ENCODE results near the gene MAGI2.

The MAGI2 gene

DNA sequence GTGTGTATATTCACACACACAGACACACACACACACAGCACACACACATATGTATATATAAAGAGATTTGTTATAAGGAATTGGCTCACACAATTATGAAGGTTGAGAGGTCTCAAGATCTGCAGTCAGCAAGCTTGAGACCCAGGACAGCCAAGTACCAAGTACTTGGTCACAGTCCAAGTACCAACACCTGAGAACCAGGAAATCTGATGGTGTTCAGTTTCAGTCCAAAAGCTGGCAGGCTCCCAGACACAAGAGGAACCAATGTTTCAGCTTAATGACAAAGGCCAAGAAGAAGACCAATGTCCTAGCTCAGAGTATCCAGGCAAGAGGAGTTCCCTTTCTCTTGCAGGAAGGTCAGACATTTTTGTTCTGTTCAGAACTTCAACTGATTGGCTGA, 780.2 kb downstream of the MAGI2 start:
- peaks cover 8% of the 10 kb centered on the region; the same call in 1 of the 2 replicates for H3K4me1 ChIP-seq (ENCODE audit: control insufficient read depth, insufficient read depth, low read length)
- no peaks in the 10 kb centered on the region for H3K36me3 ChIP-seq (ENCODE audit: control insufficient read depth, insufficient read depth, low read length)
- H3K9me3 ChIP-seq (ENCODE audit: control insufficient read depth, insufficient read depth, low read depth, low read length) = no peaks in the 10 kb centered on the region
- no peak overlapping the region for H3K4me3 ChIP-seq (ENCODE audit: low read depth, low read length)
- no peaks in the 10 kb centered on the region for H3K27me3 ChIP-seq (ENCODE audit: control insufficient read depth, insufficient read depth, low read length)
- no peak overlapping the region for H3K9ac ChIP-seq (ENCODE audit: low read length)
- H3K27ac ChIP-seq (ENCODE audit: low read depth, low read length) = no peak overlapping the region

DNA sequence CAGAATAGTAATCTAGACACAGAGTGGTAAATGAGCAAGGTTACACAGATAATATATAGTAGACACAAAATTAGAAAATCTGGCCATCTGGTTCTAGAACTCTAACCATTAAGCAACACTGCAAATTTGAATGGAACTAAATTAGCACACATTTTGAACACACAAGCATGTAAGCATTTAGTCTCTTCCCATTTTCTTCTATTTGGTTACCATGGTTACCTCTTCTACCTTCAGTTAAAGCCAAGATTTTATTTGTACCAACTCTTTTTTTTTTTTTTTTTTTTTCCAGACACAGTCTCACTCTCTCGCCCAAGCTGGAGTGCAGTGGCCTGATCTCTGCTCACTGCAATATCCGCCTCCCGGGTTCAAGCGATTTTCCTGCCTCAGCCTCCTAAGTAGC, 790.5 kb downstream of the MAGI2 start:
- no peak overlapping the region for H3K4me3 ChIP-seq (ENCODE audit: low read depth, low read length)
- no peaks in the 10 kb centered on the region for H3K4me1 ChIP-seq (ENCODE audit: control insufficient read depth, insufficient read depth, low read length)
- H3K27ac ChIP-seq (ENCODE audit: low read depth, low read length) = no peak overlapping the region
- no peak overlapping the region for H3K9ac ChIP-seq (ENCODE audit: low read length)
- H3K36me3 ChIP-seq (ENCODE audit: control insufficient read depth, insufficient read depth, low read length) = no peaks in the 10 kb centered on the region
- H3K27me3 ChIP-seq (ENCODE audit: control insufficient read depth, insufficient read depth, low read length) = no peaks in the 10 kb centered on the region
- no peaks in the 10 kb centered on the region for H3K9me3 ChIP-seq (ENCODE audit: control insufficient read depth, insufficient read depth, low read depth, low read length)

DNA sequence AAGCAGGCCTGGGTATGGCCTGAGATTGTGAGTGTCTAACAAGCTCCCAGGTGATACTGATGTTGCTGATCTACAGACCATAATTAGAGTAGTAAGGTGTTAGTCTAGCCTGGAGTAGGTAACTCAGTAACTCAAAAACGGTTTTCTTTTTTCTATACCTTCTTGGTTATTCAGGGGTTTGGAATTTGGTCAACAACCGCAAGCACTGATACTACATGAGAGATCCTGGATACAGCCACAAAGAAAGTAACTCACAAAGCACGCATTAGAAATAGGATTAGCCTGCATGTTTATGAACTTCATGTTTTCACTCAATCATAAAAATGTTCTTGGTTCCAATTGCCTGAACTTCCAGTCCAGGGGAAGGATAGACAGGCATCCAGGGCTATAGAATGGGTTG, 803.5 kb downstream of the MAGI2 start:
- no peak overlapping the region for H3K4me3 ChIP-seq (ENCODE audit: low read depth, low read length)
- no peaks in the 10 kb centered on the region for H3K27me3 ChIP-seq (ENCODE audit: control insufficient read depth, insufficient read depth, low read length)
- no peak overlapping the region for H3K27ac ChIP-seq (ENCODE audit: low read depth, low read length)
- H3K4me1 ChIP-seq (ENCODE audit: control insufficient read depth, insufficient read depth, low read length) = peaks cover 3% of the 10 kb centered on the region; the same call in 1 of the 2 replicates
- H3K9me3 ChIP-seq (ENCODE audit: control insufficient read depth, insufficient read depth, low read depth, low read length) = no peaks in the 10 kb centered on the region
- no peaks in the 10 kb centered on the region for H3K36me3 ChIP-seq (ENCODE audit: control insufficient read depth, insufficient read depth, low read length)
- H3K9ac ChIP-seq (ENCODE audit: low read length) = no peak overlapping the region

DNA sequence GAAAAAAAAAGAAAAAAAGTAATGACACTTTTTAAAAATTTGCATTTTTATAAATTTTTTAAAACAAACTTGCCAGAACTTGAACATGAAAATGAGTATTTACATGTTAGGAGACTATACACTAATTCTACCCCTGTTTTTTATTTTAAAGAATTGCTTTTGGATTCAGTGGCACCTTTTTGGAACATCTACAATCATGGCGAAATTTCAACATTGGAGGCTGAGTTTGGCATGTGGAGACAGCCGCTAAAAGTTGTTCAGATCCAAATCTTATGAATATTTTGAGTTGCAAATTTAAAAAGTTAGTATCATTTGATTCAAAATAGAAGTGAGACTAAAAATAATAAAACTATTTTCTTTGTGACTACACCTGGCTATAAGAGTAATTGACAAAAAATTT, 804.2 kb downstream of the MAGI2 start:
- H3K4me1 ChIP-seq (ENCODE audit: control insufficient read depth, insufficient read depth, low read length) = peaks cover 3% of the 10 kb centered on the region; the same call in 1 of the 2 replicates
- H3K9ac ChIP-seq (ENCODE audit: low read length) = no peak overlapping the region
- no peaks in the 10 kb centered on the region for H3K27me3 ChIP-seq (ENCODE audit: control insufficient read depth, insufficient read depth, low read length)
- H3K36me3 ChIP-seq (ENCODE audit: control insufficient read depth, insufficient read depth, low read length) = no peaks in the 10 kb centered on the region
- H3K27ac ChIP-seq (ENCODE audit: low read depth, low read length) = no peak overlapping the region
- no peaks in the 10 kb centered on the region for H3K9me3 ChIP-seq (ENCODE audit: control insufficient read depth, insufficient read depth, low read depth, low read length)
- H3K4me3 ChIP-seq (ENCODE audit: low read depth, low read length) = no peak overlapping the region

DNA sequence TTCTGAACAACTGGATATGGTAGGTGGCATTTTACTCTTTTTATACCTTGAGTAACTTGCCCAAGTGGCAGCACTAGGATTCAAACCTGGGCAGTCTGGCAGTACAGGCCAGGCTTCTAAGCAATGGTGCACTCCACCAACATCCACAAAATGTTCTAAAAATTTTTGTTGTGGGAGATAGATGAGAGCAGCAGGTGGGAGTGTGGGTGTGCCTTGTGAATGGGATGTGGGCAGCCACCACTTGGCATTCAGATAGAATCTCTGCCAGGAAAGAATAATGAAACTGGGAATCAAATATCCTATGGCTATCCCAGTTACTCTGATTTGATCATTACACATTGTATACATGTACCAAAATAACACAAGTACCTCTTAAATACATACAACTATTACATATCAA, 810.7 kb downstream of the MAGI2 start:
- Histone ChIP-seq H3K4me3 (ENCODE audit: low read depth, low read length) (no peak overlapping the region), H3K9ac (ENCODE audit: low read length) (no peak overlapping the region), H3K4me1 (ENCODE audit: control insufficient read depth, insufficient read depth, low read length) (no peaks in the 10 kb centered on the region), H3K27me3 (ENCODE audit: control insufficient read depth, insufficient read depth, low read length) (no peaks in the 10 kb centered on the region), H3K27ac (ENCODE audit: low read depth, low read length) (no peak overlapping the region), H3K9me3 (ENCODE audit: control insufficient read depth, insufficient read depth, low read depth, low read length) (no peaks in the 10 kb centered on the region), H3K36me3 (ENCODE audit: control insufficient read depth, insufficient read depth, low read length) (no peaks in the 10 kb centered on the region)

DNA sequence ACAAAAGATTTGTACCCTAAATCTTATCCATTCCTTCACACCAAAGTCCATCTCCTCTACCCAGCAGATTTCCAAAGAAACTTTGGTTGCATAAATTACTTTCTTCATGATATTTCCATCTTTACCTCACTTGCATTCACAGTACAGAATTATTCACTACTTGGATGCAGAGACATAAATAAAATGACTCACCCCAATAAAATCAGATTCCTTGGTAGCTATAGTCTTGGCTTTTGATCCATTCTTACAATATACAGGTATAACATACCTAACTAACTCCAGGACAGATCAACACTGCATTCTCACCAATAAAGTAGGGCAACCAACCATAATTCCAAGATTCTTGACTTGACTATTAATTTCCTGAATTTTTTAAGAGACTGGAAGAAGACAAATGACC, 815.1 kb downstream of the MAGI2 start:
- no peaks in the 10 kb centered on the region for H3K36me3 ChIP-seq (ENCODE audit: control insufficient read depth, insufficient read depth, low read length)
- H3K9ac ChIP-seq (ENCODE audit: low read length) = no peak overlapping the region
- H3K4me1 ChIP-seq (ENCODE audit: control insufficient read depth, insufficient read depth, low read length) = peaks cover 16% of the 10 kb centered on the region
- no peak overlapping the region for H3K4me3 ChIP-seq (ENCODE audit: low read depth, low read length)
- H3K27ac ChIP-seq (ENCODE audit: low read depth, low read length) = no peak overlapping the region
- H3K27me3 ChIP-seq (ENCODE audit: control insufficient read depth, insufficient read depth, low read length) = no peaks in the 10 kb centered on the region
- H3K9me3 ChIP-seq (ENCODE audit: control insufficient read depth, insufficient read depth, low read depth, low read length) = no peaks in the 10 kb centered on the region

DNA sequence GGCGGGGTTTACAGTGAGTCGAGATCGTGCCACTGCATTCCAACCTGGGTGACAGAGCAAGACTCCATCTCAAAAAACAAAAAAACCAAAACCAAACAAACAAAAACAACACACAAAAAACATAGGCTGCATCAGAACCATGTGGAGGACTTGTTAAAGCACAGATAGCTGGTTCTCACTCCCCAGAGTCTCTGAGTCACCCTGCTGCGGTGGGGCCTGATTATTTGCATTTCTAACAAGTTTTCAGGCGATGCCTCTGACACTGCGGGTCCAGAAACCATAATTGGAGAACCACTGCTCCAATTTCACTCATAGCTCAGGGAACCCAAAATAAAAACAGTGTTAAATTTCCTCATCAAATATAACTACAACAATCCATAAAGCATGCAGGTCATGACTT, 816.7 kb downstream of the MAGI2 start:
- H3K9ac ChIP-seq (ENCODE audit: low read length) = no peak overlapping the region
- no peak overlapping the region for H3K27ac ChIP-seq (ENCODE audit: low read depth, low read length)
- no peaks in the 10 kb centered on the region for H3K36me3 ChIP-seq (ENCODE audit: control insufficient read depth, insufficient read depth, low read length)
- no peak overlapping the region for H3K4me3 ChIP-seq (ENCODE audit: low read depth, low read length)
- no peaks in the 10 kb centered on the region for H3K9me3 ChIP-seq (ENCODE audit: control insufficient read depth, insufficient read depth, low read depth, low read length)
- no peaks in the 10 kb centered on the region for H3K27me3 ChIP-seq (ENCODE audit: control insufficient read depth, insufficient read depth, low read length)
- H3K4me1 ChIP-seq (ENCODE audit: control insufficient read depth, insufficient read depth, low read length) = peaks cover 16% of the 10 kb centered on the region

DNA sequence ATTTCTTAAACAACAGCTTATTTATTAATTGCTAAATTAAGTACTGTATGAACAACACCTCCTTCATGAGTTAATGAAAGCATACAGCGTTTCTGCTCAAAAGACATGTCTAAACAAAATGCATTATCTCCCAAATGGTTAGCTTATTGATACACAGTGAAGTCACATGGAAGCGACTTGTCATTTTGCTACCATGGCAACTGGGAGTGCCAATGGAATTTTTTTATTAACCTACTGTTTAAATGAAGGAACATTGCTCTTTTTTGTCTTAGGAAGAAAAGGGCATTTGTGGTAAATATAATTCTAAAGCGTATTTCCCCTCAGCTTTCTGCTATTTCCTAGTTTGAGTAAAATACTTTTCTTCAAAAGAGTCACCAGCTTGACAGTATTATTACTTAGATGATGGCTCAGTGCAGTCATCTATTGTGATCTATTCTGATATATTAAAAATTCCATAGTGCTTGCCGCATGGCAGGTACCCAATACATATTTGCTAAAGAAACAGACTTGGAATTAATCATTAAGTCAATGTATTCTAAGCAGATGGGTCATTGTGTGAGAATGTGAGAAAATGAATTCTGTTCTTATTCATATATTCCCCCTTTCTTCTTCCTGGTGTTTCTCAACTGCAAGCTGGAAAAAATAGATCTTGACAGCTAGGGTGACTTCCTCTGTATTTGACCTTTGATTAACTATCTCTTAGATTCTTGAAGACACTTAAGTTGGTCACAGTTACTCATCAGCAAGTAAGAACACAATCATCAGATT, 818.3 kb downstream of the MAGI2 start:
- no peak overlapping the region for H3K9ac ChIP-seq (ENCODE audit: low read length)
- H3K4me3 ChIP-seq (ENCODE audit: low read depth, low read length) = no peak overlapping the region
- no peak overlapping the region for H3K27ac ChIP-seq (ENCODE audit: low read depth, low read length)
- H3K36me3 ChIP-seq (ENCODE audit: control insufficient read depth, insufficient read depth, low read length) = no peaks in the 10 kb centered on the region
- H3K27me3 ChIP-seq (ENCODE audit: control insufficient read depth, insufficient read depth, low read length) = no peaks in the 10 kb centered on the region
- H3K4me1 ChIP-seq (ENCODE audit: control insufficient read depth, insufficient read depth, low read length) = peaks cover 16% of the 10 kb centered on the region
- no peaks in the 10 kb centered on the region for H3K9me3 ChIP-seq (ENCODE audit: control insufficient read depth, insufficient read depth, low read depth, low read length)

DNA sequence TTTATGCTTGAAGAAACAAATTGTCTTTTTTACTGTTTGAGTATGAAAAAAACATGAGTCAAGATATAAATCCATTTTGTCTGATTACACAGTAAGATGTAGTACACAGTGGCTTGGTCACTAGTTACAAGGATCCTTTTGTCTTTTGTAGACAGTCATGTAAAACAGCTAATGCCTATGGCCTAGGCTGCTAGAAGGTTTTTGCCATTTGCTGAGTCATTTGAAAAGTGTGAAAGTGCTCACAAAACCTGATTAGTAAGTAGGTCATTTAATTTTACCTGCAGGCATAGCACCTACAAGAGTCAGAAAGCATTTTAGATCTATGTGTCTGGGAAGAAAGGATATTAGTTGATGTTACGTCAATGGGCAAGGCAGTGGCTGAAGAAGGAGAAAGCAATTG, 819.4 kb downstream of the MAGI2 start:
- H3K4me3 ChIP-seq (ENCODE audit: low read depth, low read length) = no peak overlapping the region
- H3K9ac ChIP-seq (ENCODE audit: low read length) = no peak overlapping the region
- H3K4me1 ChIP-seq (ENCODE audit: control insufficient read depth, insufficient read depth, low read length) = peaks cover 16% of the 10 kb centered on the region
- no peaks in the 10 kb centered on the region for H3K27me3 ChIP-seq (ENCODE audit: control insufficient read depth, insufficient read depth, low read length)
- no peaks in the 10 kb centered on the region for H3K36me3 ChIP-seq (ENCODE audit: control insufficient read depth, insufficient read depth, low read length)
- H3K9me3 ChIP-seq (ENCODE audit: control insufficient read depth, insufficient read depth, low read depth, low read length) = no peaks in the 10 kb centered on the region
- H3K27ac ChIP-seq (ENCODE audit: low read depth, low read length) = no peak overlapping the region; the same call in 1 of the 2 replicates

DNA sequence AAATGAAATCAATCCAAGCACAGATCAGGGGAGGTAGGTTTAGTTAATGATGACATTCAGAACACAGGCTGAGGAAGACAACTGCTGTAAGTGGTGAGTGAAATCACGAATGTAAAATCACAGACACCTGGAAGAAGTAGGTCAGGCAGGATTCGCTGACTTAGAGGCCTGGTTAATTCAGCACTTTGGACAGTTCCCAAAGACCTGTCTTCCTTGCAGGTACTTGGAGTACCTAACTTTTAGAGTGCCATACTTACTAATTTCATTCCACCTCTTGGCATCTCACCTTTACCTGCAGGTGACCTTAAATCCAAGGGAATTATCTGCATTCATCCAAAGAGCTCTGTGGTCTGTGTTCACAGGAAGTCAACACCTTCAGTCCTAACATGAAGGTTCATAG, 832.5 kb downstream of the MAGI2 start:
- H3K4me1 ChIP-seq (ENCODE audit: control insufficient read depth, insufficient read depth, low read length) = no peaks in the 10 kb centered on the region
- no peaks in the 10 kb centered on the region; the same call in 1 of the 2 replicates for H3K36me3 ChIP-seq (ENCODE audit: control insufficient read depth, insufficient read depth, low read length)
- H3K27ac ChIP-seq (ENCODE audit: low read depth, low read length) = no peak overlapping the region
- H3K4me3 ChIP-seq (ENCODE audit: low read depth, low read length) = no peak overlapping the region
- no peaks in the 10 kb centered on the region for H3K9me3 ChIP-seq (ENCODE audit: control insufficient read depth, insufficient read depth, low read depth, low read length)
- H3K9ac ChIP-seq (ENCODE audit: low read length) = no peak overlapping the region
- no peaks in the 10 kb centered on the region for H3K27me3 ChIP-seq (ENCODE audit: control insufficient read depth, insufficient read depth, low read length)

DNA sequence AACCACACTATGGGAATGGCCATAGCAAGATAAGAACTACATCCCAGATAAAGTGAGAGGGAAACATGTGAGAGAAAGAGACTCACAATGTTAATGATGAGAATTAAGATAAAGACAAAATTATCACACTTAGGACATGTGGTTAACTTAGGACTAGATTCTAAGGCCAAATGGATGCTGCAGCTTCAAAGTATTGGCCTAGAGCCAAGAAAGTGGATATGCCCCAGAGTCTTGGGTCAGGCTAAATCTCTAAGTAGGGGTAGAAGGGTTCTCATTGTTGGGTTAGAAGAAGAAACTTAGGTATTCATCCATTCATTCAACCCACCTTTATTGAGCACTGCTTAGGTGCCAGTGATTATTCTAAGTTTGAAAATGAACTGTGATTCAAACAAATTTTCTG, 836.9 kb downstream of the MAGI2 start:
- Histone ChIP-seq H3K4me3 (ENCODE audit: low read depth, low read length) (no peak overlapping the region), H3K27ac (ENCODE audit: low read depth, low read length) (no peak overlapping the region), H3K36me3 (ENCODE audit: control insufficient read depth, insufficient read depth, low read length) (no peaks in the 10 kb centered on the region; the same call in 1 of the 2 replicates), H3K9ac (ENCODE audit: low read length) (no peak overlapping the region), H3K27me3 (ENCODE audit: control insufficient read depth, insufficient read depth, low read length) (no peaks in the 10 kb centered on the region), H3K4me1 (ENCODE audit: control insufficient read depth, insufficient read depth, low read length) (no peaks in the 10 kb centered on the region), H3K9me3 (ENCODE audit: control insufficient read depth, insufficient read depth, low read depth, low read length) (no peaks in the 10 kb centered on the region)

Data from HUES6 (cell line).